ENCODE data around the gene CLASP1.

Gene CLASP1

GRCh38 chr2:121340926-121341325, 308.3 kb downstream of the CLASP1 start:
- peaks cover 8 to 60% (median 42%) of the 10 kb centered on the region in 4 experiments for H3K36me3 ChIP-seq (ENCODE audit: control insufficient read depth in 4 of 4, insufficient read depth in 4 of 4, low read length in 3 of 4)

GRCh38 chr2:121338281-121338680, 311.0 kb downstream of the CLASP1 start:
- Histone ChIP-seq H3K4me3 (ENCODE audit: control insufficient read depth in 1 of 7, extremely low read depth in 1 of 7, insufficient read depth in 4 of 7, low read depth in 2 of 7, low read length in 6 of 7) (no peak overlapping the region), H3K4me1 (ENCODE audit: control extremely low read depth in 1 of 4, control insufficient read depth in 4 of 4, insufficient read depth in 4 of 4, low read length in 3 of 4) (no peaks in the 10 kb centered on the region), H3K36me3 (ENCODE audit: control insufficient read depth in 4 of 4, insufficient read depth in 4 of 4, low read length in 3 of 4) (peaks cover 7 to 40% (median 33%) of the 10 kb centered on the region in 4 experiments), H3K27me3 (replicated peaks in 2 of 5; ENCODE audit: control insufficient read depth in 4 of 5, insufficient read depth in 5 of 5, low read length in 4 of 5) (no peaks in the 10 kb centered on the region), H3K27ac (ENCODE audit: insufficient read depth in 1 of 2, low read depth in 1 of 2, low read length in 2 of 2, poor library complexity in 1 of 2, severe bottlenecking in 2 of 2) (no peak overlapping the region), H3K9me3 (ENCODE audit: control extremely low read depth in 1 of 5, control insufficient read depth in 4 of 5, insufficient read depth in 2 of 5, low read depth in 1 of 5, low read length in 4 of 5) (peaks cover 0 to 2% (median 0%) of the 10 kb centered on the region in 5 experiments)
- no peak for DNase-seq
- ChIA-PET POLR2A (no interaction called here), CTCF (no interaction called here)
- 95% methylated on average over 20 of the region's 20 CpGs for WGBS (ENCODE audit: insufficient coverage)

More at GRCh38 chr2:121340926-121341325, 308.3 kb downstream of the CLASP1 start:
- no peak overlapping the region for H3K4me3 ChIP-seq (ENCODE audit: control insufficient read depth in 1 of 7, extremely low read depth in 1 of 7, insufficient read depth in 4 of 7, low read depth in 2 of 7, low read length in 6 of 7)
- no peaks in the 10 kb centered on the region for H3K4me1 ChIP-seq (ENCODE audit: control extremely low read depth in 1 of 4, control insufficient read depth in 4 of 4, insufficient read depth in 4 of 4, low read length in 3 of 4)
- H3K27me3 ChIP-seq (replicated peaks in 2 of 5; ENCODE audit: control insufficient read depth in 4 of 5, insufficient read depth in 5 of 5, low read length in 4 of 5) = no peaks in the 10 kb centered on the region
- ChIA-PET POLR2A (no interaction called here), CTCF (interaction anchor here (1.0 to 1.5 kb wide), 4 partner anchors 15 to 264 kb away, joined by 3 to 4 read pairs (median 3); no protein-coding TSS in a partner anchor)
- peaks cover 0 to 4% (median 0%) of the 10 kb centered on the region in 5 experiments for H3K9me3 ChIP-seq (ENCODE audit: control extremely low read depth in 1 of 5, control insufficient read depth in 4 of 5, insufficient read depth in 2 of 5, low read depth in 1 of 5, low read length in 4 of 5)
- no peak overlapping the region for H3K27ac ChIP-seq (ENCODE audit: insufficient read depth in 1 of 2, low read depth in 1 of 2, low read length in 2 of 2, poor library complexity in 1 of 2, severe bottlenecking in 2 of 2)
- DNase-seq = no peak
- WGBS (ENCODE audit: insufficient coverage) = 100% methylated on average over 2 of the region's 4 CpGs

DNA sequence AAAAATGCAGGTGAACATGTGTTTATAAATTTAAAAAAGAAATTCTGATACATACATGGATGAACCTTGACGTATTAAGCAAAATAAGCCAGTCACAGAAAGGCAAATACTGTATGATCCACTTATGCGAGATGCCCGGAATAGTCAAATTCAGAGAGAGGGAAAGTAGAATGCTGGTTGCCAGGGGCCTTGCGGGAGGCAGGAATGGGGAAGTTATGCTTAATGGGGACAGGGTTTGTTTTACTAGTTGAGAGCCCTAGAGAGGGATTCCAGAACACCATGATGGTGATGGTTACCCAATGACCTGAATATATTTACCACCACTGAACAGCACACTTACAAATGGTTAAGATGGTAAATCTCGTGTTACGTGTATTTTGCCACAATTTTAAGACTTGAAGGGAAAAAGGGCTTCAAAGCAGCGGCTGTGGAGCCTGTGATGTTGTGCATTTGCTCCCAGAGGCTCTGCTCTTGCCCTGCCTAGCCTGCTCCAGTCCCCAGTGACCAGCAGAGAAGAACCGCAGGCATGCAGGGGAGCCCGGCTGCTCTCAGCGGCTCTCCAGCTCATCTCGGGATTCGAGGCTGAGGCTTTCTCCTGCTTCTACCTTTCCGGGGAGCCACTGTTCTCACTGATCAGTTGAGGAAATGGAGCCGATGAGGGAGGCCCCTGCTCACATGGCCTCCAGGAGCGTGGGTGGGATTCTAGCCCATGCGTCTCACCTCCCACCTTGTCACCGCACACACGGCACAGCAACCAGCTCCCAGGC, 312.6 kb downstream of the CLASP1 start:
- H3K4me1 ChIP-seq (ENCODE audit: control extremely low read depth in 1 of 4, control insufficient read depth in 4 of 4, insufficient read depth in 4 of 4, low read length in 3 of 4) = no peaks in the 10 kb centered on the region
- peaks cover 6 to 36% (median 26%) of the 10 kb centered on the region in 4 experiments for H3K36me3 ChIP-seq (ENCODE audit: control insufficient read depth in 4 of 4, insufficient read depth in 4 of 4, low read length in 3 of 4)
- H3K9me3 ChIP-seq (ENCODE audit: control extremely low read depth in 1 of 5, control insufficient read depth in 4 of 5, insufficient read depth in 2 of 5, low read depth in 1 of 5, low read length in 4 of 5) = no peaks in the 10 kb centered on the region
- 98% methylated on average over 12 of the region's 18 CpGs for WGBS (ENCODE audit: insufficient coverage)
- ChIA-PET CTCF (interaction anchor here (0.8 to 0.9 kb wide), 2 partner anchors 16 to 206 kb away, joined by 3 read pairs; no protein-coding TSS in a partner anchor), POLR2A (no interaction called here)
- DNase-seq = no peak
- H3K4me3 ChIP-seq (ENCODE audit: control insufficient read depth in 1 of 7, extremely low read depth in 1 of 7, insufficient read depth in 4 of 7, low read depth in 2 of 7, low read length in 6 of 7) = no peak overlapping the region
- H3K27ac ChIP-seq (ENCODE audit: insufficient read depth in 1 of 2, low read depth in 1 of 2, low read length in 2 of 2, poor library complexity in 1 of 2, severe bottlenecking in 2 of 2) = no peak overlapping the region
- H3K27me3 ChIP-seq (replicated peaks in 2 of 5; ENCODE audit: control insufficient read depth in 4 of 5, insufficient read depth in 5 of 5, low read length in 4 of 5) = no peaks in the 10 kb centered on the region

DNA sequence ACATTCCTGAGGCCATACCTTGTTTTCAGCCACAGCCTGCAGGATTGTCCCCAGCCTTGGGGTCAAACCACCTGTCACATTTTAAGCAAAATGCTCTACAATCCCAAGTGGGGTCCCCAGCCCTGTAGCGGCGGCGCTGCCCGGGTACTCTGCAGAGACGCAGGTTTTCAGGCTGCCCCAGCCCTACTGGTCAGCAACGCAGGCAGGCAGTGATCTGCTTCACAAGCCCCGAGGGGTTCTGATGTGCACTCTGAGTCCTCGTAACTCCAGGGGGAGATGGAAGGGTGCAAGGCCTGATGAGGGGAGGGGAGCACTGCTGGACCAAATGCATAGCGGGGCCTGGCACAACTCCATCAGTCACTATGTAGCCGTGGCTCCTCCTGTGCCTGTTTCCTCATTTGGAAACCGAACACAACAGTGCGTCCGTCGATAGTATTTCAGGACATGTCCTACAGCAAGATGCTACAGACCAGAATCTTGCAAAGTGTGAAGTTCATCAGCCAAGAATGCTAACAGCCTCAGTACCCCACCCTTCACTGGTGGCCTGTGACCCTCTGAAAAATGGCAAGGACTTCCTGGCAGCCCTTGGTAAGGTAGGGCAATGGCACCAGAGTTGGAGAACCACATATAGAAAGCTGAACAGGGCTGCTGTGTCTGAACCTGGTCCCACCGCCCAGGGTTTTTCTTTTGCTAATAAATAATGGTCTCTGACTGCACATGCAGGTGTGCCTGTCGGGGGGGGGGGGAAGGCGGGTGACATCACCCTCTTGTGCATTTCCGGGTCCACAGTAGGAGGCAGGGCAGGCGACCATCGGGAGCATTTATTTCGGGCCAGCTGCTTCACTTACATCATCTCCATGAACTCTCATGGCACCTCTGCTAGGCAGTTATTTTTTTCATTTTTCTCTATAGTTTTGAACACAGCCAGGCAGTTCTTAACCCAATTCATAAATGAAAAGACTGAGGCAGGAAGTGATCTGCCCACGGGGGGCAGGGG, 313.7 kb downstream of the CLASP1 start:
- 89% methylated on average over 11 of the region's 22 CpGs for WGBS (ENCODE audit: insufficient coverage)
- H3K36me3 ChIP-seq (ENCODE audit: control insufficient read depth in 4 of 4, insufficient read depth in 4 of 4, low read length in 3 of 4) = peaks cover 6 to 25% (median 17%) of the 10 kb centered on the region in 4 experiments
- no peaks in the 10 kb centered on the region for H3K27me3 ChIP-seq (replicated peaks in 2 of 5; ENCODE audit: control insufficient read depth in 4 of 5, insufficient read depth in 5 of 5, low read length in 4 of 5)
- no peak overlapping the region for H3K27ac ChIP-seq (ENCODE audit: insufficient read depth in 1 of 2, low read depth in 1 of 2, low read length in 2 of 2, poor library complexity in 1 of 2, severe bottlenecking in 2 of 2)
- CTCF ChIA-PET = no interaction called here
- H3K4me1 ChIP-seq (ENCODE audit: control extremely low read depth in 1 of 4, control insufficient read depth in 4 of 4, insufficient read depth in 4 of 4, low read length in 3 of 4) = no peaks in the 10 kb centered on the region
- no peak overlapping the region for H3K4me3 ChIP-seq (ENCODE audit: control insufficient read depth in 1 of 7, extremely low read depth in 1 of 7, insufficient read depth in 4 of 7, low read depth in 2 of 7, low read length in 6 of 7)
- DNase-seq = no peak
- H3K9me3 ChIP-seq (ENCODE audit: control extremely low read depth in 1 of 5, control insufficient read depth in 4 of 5, insufficient read depth in 2 of 5, low read depth in 1 of 5, low read length in 4 of 5) = no peaks in the 10 kb centered on the region
- POLR2A ChIA-PET = no interaction called here

GRCh38 chr2:121334581-121335293, 314.5 kb downstream of the CLASP1 start:
- POLR2A ChIA-PET = no interaction called here
- H3K4me1 ChIP-seq (ENCODE audit: control extremely low read depth in 1 of 4, control insufficient read depth in 4 of 4, insufficient read depth in 4 of 4, low read length in 3 of 4) = no peaks in the 10 kb centered on the region
- H3K27ac ChIP-seq (ENCODE audit: insufficient read depth in 1 of 2, low read depth in 1 of 2, low read length in 2 of 2, poor library complexity in 1 of 2, severe bottlenecking in 2 of 2) = no peak overlapping the region
- WGBS (ENCODE audit: insufficient coverage) = 93% methylated on average over 13 of the region's 14 CpGs
- peaks cover 3 to 17% (median 10%) of the 10 kb centered on the region in 4 experiments for H3K36me3 ChIP-seq (ENCODE audit: control insufficient read depth in 4 of 4, insufficient read depth in 4 of 4, low read length in 3 of 4)
- DNase-seq = no peak
- H3K9me3 ChIP-seq (ENCODE audit: control extremely low read depth in 1 of 5, control insufficient read depth in 4 of 5, insufficient read depth in 2 of 5, low read depth in 1 of 5, low read length in 4 of 5) = no peaks in the 10 kb centered on the region
- no peaks in the 10 kb centered on the region for H3K27me3 ChIP-seq (replicated peaks in 2 of 5; ENCODE audit: control insufficient read depth in 4 of 5, insufficient read depth in 5 of 5, low read length in 4 of 5)
- no peak overlapping the region for H3K4me3 ChIP-seq (ENCODE audit: control insufficient read depth in 1 of 7, extremely low read depth in 1 of 7, insufficient read depth in 4 of 7, low read depth in 2 of 7, low read length in 6 of 7)
- CTCF ChIA-PET = interaction anchor here (0.6 kb wide), 1 partner anchor 313 kb away, joined by 3 read pairs; no protein-coding TSS in a partner anchor

DNA sequence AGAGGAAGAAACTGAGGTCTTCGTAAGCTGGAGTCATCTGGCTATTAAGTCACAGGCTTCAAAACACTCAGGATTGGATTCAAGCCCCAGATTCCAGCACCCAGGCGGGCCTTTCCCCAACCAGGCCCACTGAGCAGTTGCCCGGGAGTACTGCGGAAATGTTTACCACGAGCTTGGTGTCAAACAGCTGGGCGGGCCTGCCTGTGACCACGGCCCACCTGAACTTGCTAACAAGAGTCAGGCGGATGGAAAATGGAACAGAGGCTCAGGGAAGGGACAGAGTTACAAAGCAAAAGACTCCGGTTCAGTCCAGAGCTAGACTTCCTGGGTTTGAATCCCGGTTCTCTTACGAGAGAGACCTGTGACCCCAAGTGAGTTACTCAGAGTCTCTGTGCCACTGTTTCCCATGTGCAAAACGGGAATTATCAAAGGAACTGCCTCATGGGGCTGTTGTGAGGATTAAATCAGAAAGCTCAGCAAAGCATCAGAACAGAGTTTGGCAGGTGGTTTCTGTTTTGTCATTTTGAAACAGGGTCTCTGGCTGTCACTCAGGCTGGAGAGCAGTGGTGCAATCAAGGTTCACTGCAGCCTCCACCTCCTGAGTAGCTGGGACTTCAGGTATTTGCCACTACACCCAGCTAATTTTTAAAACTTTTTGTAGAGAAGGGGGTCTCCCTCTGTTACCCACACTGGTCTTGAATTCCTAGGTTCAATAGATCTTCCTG, 315.3 kb downstream of the CLASP1 start:
- 89% methylated on average over 8 of the region's 12 CpGs for WGBS (ENCODE audit: insufficient coverage)
- ChIA-PET CTCF (interaction anchor here (0.6 kb wide), 2 partner anchors 242 to 313 kb away, joined by 3 read pairs; no protein-coding TSS in a partner anchor), POLR2A (no interaction called here)
- no peak overlapping the region for H3K27ac ChIP-seq (ENCODE audit: insufficient read depth in 1 of 2, low read depth in 1 of 2, low read length in 2 of 2, poor library complexity in 1 of 2, severe bottlenecking in 2 of 2)
- DNase-seq = no peak
- no peaks in the 10 kb centered on the region for H3K9me3 ChIP-seq (ENCODE audit: control extremely low read depth in 1 of 5, control insufficient read depth in 4 of 5, insufficient read depth in 2 of 5, low read depth in 1 of 5, low read length in 4 of 5)
- H3K4me1 ChIP-seq (ENCODE audit: control extremely low read depth in 1 of 4, control insufficient read depth in 4 of 4, insufficient read depth in 4 of 4, low read length in 3 of 4) = no peaks in the 10 kb centered on the region
- no peaks in the 10 kb centered on the region for H3K27me3 ChIP-seq (replicated peaks in 2 of 5; ENCODE audit: control insufficient read depth in 4 of 5, insufficient read depth in 5 of 5, low read length in 4 of 5)
- H3K36me3 ChIP-seq (ENCODE audit: control insufficient read depth in 4 of 4, insufficient read depth in 4 of 4, low read length in 3 of 4) = peaks cover 0 to 10% (median 7%) of the 10 kb centered on the region in 4 experiments
- no peak overlapping the region for H3K4me3 ChIP-seq (ENCODE audit: control insufficient read depth in 1 of 7, extremely low read depth in 1 of 7, insufficient read depth in 4 of 7, low read depth in 2 of 7, low read length in 6 of 7)
